ENCODE results near the gene RBM8A.

- TF ChIP-seq EZH2phosphoT487 (IDR thresholded peaks at IDR 0.05; ENCODE audit: borderline replicate concordance, low read length) (no peak), CTCF (IDR thresholded peaks at IDR 0.05; ENCODE audit: low read depth, low read length, poor library complexity, severe bottlenecking) (no peak)
Measured at GRCh38 chr1:145947551-145947950, 20.3 kb upstream of the RBM8A start.
